ENCODE data around the gene KCNG2. TPM values are rescaled to one million over a fixed set of nuclear protein-coding genes. Genes with fewer than 3 reads are reported as not detected.

Gene KCNG2
- polyA plus RNA-seq, 1 donor from 2014 or later: not detected

DNA sequence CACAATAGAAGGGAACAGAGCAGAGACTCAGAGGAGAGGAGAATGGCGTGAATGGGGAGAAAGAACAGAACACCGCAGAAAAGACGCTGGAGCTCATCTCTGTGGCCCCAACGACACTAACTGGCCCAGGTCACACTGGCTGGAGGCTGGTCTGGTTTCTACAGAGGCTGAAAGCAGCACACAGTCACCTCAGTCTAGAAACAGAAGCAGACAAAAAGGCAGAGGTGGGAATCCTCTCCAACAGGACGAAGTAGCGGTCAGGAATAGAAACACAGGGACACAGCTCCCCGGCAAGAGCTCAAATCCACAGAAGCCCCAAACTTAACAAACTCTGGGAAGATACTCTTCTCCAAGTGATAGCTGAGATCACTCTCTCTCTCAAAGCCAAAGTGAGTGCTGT is 144.5 kb downstream of the KCNG2 start:
- Histone ChIP-seq H3K9ac (ENCODE audit: low read length) (no peak overlapping the region), H3F3A (ENCODE audit: insufficient read depth, low read length, poor library complexity, severe bottlenecking) (no peaks in the 10 kb centered on the region), H3K4me3 (ENCODE audit: low read length) (no peak overlapping the region), H3K27me3 (ENCODE audit: insufficient read depth, low read depth, low read length) (no peaks in the 10 kb centered on the region), H3K27ac (ENCODE audit: low read length) (no peak overlapping the region), H3K9me3 (ENCODE audit: low read length) (peaks cover 10% of the 10 kb centered on the region), H3K9me2 (ENCODE audit: insufficient read depth, low read length) (no peaks in the 10 kb centered on the region), H3K36me3 (ENCODE audit: insufficient read depth, low read length) (peaks cover 6% of the 10 kb centered on the region), H3K79me2 (replicated peaks; ENCODE audit: insufficient read depth, low read length) (peaks cover 25% of the 10 kb centered on the region), H4K20me1 (ENCODE audit: insufficient read depth) (no peaks in the 10 kb centered on the region), H3K4me2 (ENCODE audit: low read length) (no peak overlapping the region), H2AFZ (ENCODE audit: low read depth, low read length) (no peak overlapping the region)
- TF ChIP-seq, protein P1, sequence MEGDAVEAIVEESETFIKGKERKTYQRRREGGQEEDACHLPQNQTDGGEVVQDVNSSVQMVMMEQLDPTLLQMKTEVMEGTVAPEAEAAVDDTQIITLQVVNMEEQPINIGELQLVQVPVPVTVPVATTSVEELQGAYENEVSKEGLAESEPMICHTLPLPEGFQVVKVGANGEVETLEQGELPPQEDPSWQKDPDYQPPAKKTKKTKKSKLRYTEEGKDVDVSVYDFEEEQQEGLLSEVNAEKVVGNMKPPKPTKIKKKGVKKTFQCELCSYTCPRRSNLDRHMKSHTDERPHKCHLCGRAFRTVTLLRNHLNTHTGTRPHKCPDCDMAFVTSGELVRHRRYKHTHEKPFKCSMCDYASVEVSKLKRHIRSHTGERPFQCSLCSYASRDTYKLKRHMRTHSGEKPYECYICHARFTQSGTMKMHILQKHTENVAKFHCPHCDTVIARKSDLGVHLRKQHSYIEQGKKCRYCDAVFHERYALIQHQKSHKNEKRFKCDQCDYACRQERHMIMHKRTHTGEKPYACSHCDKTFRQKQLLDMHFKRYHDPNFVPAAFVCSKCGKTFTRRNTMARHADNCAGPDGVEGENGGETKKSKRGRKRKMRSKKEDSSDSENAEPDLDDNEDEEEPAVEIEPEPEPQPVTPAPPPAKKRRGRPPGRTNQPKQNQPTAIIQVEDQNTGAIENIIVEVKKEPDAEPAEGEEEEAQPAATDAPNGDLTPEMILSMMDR (IDR thresholded peaks at IDR 0.05; ENCODE audit: poor library complexity, severe bottlenecking): no peak
- TF ChIP-seq SMC3 (conservative IDR thresholded peaks at IDR 0.05; ENCODE audit: poor library complexity): no peak
- TF ChIP-seq, protein P2, sequence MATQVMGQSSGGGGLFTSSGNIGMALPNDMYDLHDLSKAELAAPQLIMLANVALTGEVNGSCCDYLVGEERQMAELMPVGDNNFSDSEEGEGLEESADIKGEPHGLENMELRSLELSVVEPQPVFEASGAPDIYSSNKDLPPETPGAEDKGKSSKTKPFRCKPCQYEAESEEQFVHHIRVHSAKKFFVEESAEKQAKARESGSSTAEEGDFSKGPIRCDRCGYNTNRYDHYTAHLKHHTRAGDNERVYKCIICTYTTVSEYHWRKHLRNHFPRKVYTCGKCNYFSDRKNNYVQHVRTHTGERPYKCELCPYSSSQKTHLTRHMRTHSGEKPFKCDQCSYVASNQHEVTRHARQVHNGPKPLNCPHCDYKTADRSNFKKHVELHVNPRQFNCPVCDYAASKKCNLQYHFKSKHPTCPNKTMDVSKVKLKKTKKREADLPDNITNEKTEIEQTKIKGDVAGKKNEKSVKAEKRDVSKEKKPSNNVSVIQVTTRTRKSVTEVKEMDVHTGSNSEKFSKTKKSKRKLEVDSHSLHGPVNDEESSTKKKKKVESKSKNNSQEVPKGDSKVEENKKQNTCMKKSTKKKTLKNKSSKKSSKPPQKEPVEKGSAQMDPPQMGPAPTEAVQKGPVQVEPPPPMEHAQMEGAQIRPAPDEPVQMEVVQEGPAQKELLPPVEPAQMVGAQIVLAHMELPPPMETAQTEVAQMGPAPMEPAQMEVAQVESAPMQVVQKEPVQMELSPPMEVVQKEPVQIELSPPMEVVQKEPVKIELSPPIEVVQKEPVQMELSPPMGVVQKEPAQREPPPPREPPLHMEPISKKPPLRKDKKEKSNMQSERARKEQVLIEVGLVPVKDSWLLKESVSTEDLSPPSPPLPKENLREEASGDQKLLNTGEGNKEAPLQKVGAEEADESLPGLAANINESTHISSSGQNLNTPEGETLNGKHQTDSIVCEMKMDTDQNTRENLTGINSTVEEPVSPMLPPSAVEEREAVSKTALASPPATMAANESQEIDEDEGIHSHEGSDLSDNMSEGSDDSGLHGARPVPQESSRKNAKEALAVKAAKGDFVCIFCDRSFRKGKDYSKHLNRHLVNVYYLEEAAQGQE (IDR thresholded peaks at IDR 0.05; ENCODE audit: borderline replicate concordance): no peak
- TF ChIP-seq MXI1 (conservative IDR thresholded peaks at IDR 0.05; ENCODE audit: poor library complexity, severe bottlenecking): no peak
- no peak for TF ChIP-seq EP300 (conservative IDR thresholded peaks at IDR 0.05; ENCODE audit: poor library complexity, severe bottlenecking)
- no peak for TF ChIP-seq POLR2AphosphoS5 (IDR thresholded peaks at IDR 0.05)
- TF ChIP-seq TAF1 (IDR thresholded peaks at IDR 0.05; ENCODE audit: low read depth): no peak
- no peak for TF ChIP-seq EZH2 (IDR thresholded peaks at IDR 0.05; ENCODE audit: borderline replicate concordance, insufficient read depth, low read length, poor library complexity, severe bottlenecking)
- no peak for TF ChIP-seq RAD21 (conservative IDR thresholded peaks at IDR 0.05)

DNA sequence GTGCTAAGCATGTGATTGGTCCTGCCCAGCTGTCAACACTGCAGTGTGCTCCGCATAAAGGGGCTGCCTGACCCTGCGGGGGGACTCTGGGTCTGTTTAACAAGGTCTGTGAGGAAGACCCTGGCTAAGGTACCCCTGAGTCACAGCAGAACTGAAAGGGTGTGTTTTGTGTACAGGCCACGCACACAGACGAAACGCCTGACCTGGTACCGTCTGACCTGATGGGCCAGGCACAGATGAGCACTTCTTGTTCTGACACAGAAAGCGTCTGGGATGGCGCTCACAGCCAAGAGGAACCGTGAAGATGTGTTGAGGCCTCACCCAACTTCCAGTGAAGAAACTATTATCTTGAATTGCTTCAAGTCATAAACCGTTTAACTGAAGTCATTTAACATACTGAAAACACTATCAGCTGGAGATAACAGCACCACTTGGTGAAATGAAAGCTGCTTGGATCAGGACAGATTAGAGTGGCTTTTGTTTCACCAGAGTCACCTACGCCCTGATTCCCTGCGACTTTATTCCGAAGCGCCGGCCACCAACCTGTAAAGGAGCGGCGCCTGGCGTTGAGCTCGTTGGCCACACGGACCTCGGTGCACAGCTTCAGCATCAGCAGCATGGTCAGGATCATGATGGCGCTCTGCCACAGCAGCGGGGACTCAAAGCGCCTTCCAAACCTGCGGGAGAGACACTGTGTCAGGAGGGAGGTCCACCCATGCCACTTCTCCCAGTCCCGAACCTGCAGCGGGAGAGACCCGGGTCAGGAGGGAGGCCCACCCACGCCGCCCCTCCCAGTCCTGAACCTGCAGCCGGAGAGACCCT is 145.3 kb downstream of the KCNG2 start:
- peaks cover 3% of the 10 kb centered on the region for H3K9me3 ChIP-seq (ENCODE audit: low read length)
- no peaks in the 10 kb centered on the region for H3K27me3 ChIP-seq (ENCODE audit: insufficient read depth, low read depth, low read length)
- no peak overlapping the region for H3K9ac ChIP-seq (ENCODE audit: low read length)
- no peak for TF ChIP-seq EP300 (conservative IDR thresholded peaks at IDR 0.05; ENCODE audit: poor library complexity, severe bottlenecking)
- TF ChIP-seq, protein P1 (IDR thresholded peaks at IDR 0.05; ENCODE audit: poor library complexity, severe bottlenecking): no peak
- TF ChIP-seq, protein P2 (IDR thresholded peaks at IDR 0.05; ENCODE audit: borderline replicate concordance): no peak
- no peak for TF ChIP-seq EZH2 (IDR thresholded peaks at IDR 0.05; ENCODE audit: borderline replicate concordance, insufficient read depth, low read length, poor library complexity, severe bottlenecking)
- TF ChIP-seq MXI1 (conservative IDR thresholded peaks at IDR 0.05; ENCODE audit: poor library complexity, severe bottlenecking): no peak
- no peak for TF ChIP-seq TAF1 (IDR thresholded peaks at IDR 0.05; ENCODE audit: low read depth)
- no peak for TF ChIP-seq RAD21 (conservative IDR thresholded peaks at IDR 0.05)
- no peak for TF ChIP-seq SMC3 (conservative IDR thresholded peaks at IDR 0.05; ENCODE audit: poor library complexity)
- no peak for TF ChIP-seq POLR2AphosphoS5 (IDR thresholded peaks at IDR 0.05)
- no peaks in the 10 kb centered on the region for H4K20me1 ChIP-seq (ENCODE audit: insufficient read depth)
- peaks cover 6% of the 10 kb centered on the region for H3K36me3 ChIP-seq (ENCODE audit: insufficient read depth, low read length)
- no peaks in the 10 kb centered on the region for H3F3A ChIP-seq (ENCODE audit: insufficient read depth, low read length, poor library complexity, severe bottlenecking)
- H3K79me2 ChIP-seq (replicated peaks; ENCODE audit: insufficient read depth, low read length): peaks cover 21% of the 10 kb centered on the region
- no peak overlapping the region for H3K4me2 ChIP-seq (ENCODE audit: low read length)
- H3K27ac ChIP-seq (ENCODE audit: low read length): no peak overlapping the region
- no peak overlapping the region for H3K4me3 ChIP-seq (ENCODE audit: low read length)
- no peak overlapping the region for H2AFZ ChIP-seq (ENCODE audit: low read depth, low read length)
- H3K9me2 ChIP-seq (ENCODE audit: insufficient read depth, low read length): no peaks in the 10 kb centered on the region
